Measurements from ENCODE around the gene MDC1.

DNA sequence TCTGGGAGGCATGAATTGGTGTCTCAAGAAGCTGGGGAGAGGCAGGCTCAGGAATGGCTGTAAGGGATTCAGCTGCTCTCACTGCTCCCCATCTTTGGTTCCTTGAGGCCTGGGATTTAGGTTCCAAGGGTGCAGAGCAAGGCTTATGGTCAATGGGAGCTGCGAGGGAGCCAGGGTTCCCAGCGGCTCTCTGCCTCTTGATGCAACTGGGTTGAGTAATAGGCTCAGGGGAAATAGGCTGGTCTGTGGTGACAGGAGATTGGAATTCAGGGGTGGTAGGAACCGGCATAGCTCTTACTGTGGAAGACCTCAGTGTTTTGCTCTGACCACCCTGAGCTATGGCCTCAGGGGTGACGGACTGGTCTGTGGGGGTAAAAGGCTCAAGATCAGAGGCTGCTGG, 13.3 kb downstream of the MDC1 start:
- no peak for TF ChIP-seq EZH2 (IDR thresholded peaks at IDR 0.05; ENCODE audit: insufficient read depth, poor library complexity, severe bottlenecking)
- TF ChIP-seq EZH2phosphoT487 (IDR thresholded peaks at IDR 0.05; ENCODE audit: insufficient read depth, low read depth): no peak
